Gastrocnemius medialis (tissue), 4 donors: Measurements from ENCODE around the gene RUNX1.

Experiments
- POLR2A ChIP-seq, 2 donors: fragments of 450-650 bp; IDR thresholded peaks; one replicate each; pipeline ENCODE4 v1.6.1; 2017; ENCODE audit warnings: antibody characterized with exemption in 2 of 2, mild to moderate bottlenecking in 2 of 2, moderate library complexity in 2 of 2
- TF ChIP-seq, protein P1 (sequence below), 5 experiments: fragments of 450-650 bp in 3 of 5; fragments of 200-600 bp in 2 of 5; sonication (generic) in 2 of 5; IDR thresholded peaks in 4 of 5; conservative IDR thresholded peaks in 1 of 5; 1 replicate in 4 of 5; 2 replicates in 1 of 5; pipeline ENCODE4 v1.5.1; 2016 to 2019; ENCODE audit warnings: antibody characterized with exemption in 5 of 5, mild to moderate bottlenecking in 3 of 5, moderate library complexity in 3 of 5

DNA sequence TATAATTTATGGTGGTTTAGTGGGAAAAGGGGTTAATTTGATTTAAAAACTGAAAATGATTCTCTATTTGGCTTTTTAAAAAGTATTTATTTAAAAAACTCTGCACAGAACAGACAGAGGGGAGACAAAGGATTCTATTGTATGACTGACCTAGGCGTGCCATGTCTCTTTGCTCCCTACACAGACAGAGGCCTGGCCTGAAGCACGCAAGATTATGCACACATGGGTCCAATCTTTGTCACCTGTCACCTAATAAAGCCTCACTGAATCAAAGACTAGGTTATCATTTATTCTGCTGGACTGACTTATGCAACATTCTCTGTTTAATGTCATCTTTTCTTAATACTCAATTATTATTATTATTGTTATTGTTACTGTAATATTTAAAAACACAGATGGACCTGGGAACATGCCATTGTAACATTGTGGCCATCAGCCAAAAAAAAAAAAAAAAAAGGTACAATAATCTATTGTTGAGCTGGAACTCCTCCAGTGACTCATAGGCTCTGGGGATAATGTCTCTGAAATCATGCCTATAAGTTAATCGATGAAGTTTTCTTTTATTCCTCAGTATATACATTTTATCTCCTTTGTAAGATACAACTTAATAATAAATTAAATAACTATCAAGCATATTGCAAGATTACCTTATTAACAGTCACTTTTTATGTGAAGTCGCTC is 112.1 kb downstream of the RUNX1 start:
- TF ChIP-seq, protein P1, sequence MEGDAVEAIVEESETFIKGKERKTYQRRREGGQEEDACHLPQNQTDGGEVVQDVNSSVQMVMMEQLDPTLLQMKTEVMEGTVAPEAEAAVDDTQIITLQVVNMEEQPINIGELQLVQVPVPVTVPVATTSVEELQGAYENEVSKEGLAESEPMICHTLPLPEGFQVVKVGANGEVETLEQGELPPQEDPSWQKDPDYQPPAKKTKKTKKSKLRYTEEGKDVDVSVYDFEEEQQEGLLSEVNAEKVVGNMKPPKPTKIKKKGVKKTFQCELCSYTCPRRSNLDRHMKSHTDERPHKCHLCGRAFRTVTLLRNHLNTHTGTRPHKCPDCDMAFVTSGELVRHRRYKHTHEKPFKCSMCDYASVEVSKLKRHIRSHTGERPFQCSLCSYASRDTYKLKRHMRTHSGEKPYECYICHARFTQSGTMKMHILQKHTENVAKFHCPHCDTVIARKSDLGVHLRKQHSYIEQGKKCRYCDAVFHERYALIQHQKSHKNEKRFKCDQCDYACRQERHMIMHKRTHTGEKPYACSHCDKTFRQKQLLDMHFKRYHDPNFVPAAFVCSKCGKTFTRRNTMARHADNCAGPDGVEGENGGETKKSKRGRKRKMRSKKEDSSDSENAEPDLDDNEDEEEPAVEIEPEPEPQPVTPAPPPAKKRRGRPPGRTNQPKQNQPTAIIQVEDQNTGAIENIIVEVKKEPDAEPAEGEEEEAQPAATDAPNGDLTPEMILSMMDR (IDR thresholded peaks at IDR 0.05 in 4 of 5, conservative IDR thresholded peaks at IDR 0.05 in 1 of 5), result no peak
- TF ChIP-seq POLR2A (IDR thresholded peaks at IDR 0.05), result no peak
